HFF-Myc (cell line): ENCODE results near the gene ACVR1C.

Source experiments
- DNase-seq: peaks from one replicate; pipeline ENCODE4 v3.0.0-alpha.2; 2011; ENCODE audit warnings: low read depth; ENCODE audit errors: extremely low read depth
- H3K4me3 ChIP-seq: replicated peaks from 2 replicates; pipeline ENCODE4 v1.5.1; 2011; ENCODE audit warnings: low read depth, mild to moderate bottlenecking, control low read depth, low read length
- TF ChIP-seq, protein P1 (sequence below): IDR thresholded peaks from 2 replicates; pipeline ENCODE4 v1.5.1; 2012; ENCODE audit warnings: mild to moderate bottlenecking, low read depth, low read length, control low read depth; ENCODE audit errors: missing control alignments

The ACVR1C gene

DNA sequence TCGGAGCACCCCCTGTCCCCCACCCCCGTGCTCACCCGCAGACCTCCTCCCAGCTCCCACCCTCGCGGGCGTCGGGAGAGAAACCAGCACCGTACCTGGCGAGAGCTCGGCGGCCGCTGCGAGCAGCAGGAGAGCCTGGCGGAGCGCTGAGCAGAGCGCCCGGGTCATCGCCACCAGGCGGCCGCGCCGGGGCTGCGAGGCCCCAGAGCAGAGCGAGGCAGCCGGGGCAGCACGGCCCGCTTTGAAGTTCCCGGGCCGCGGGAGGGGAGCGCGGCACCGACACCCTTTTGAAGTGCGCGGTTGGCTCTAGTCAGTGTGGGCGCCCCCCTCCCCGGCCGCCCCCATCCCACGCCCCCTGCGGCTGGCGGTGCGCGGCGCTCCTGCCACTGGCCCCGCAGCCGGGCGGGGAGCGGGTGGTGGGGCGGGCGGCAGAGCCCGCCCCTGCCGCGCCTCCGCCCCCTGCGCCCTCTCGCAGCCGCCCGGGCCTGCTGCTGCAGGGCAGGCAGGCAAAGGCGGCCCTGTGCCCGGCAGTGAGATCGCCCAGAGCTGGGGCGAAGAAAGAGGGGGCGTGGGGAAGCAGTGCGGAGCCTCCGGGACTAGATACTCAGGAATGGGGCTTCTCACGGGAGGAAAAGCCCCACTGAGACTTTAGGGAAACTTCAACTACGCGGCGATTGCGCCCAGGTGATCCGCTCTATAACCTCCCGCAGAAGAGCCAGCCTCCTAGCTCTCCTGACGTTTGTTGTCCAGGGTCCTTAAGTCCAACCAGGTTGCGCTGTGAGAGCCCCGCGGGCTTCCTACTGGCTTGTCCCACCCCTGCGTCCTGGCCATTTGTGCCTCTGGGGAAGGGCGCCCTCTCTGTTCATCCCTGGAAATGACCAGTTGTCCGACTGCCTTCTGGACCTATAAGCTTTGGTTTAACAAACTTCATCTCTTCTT, at the start of gene ACVR1C:
ACVR1C (minus strand) TSS at position 388 of the 939 bp plus-strand sequence; CDS start at position 168, 220 bp downstream.
- TF ChIP-seq, protein P1, sequence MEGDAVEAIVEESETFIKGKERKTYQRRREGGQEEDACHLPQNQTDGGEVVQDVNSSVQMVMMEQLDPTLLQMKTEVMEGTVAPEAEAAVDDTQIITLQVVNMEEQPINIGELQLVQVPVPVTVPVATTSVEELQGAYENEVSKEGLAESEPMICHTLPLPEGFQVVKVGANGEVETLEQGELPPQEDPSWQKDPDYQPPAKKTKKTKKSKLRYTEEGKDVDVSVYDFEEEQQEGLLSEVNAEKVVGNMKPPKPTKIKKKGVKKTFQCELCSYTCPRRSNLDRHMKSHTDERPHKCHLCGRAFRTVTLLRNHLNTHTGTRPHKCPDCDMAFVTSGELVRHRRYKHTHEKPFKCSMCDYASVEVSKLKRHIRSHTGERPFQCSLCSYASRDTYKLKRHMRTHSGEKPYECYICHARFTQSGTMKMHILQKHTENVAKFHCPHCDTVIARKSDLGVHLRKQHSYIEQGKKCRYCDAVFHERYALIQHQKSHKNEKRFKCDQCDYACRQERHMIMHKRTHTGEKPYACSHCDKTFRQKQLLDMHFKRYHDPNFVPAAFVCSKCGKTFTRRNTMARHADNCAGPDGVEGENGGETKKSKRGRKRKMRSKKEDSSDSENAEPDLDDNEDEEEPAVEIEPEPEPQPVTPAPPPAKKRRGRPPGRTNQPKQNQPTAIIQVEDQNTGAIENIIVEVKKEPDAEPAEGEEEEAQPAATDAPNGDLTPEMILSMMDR: peak; percentile 61

DNA sequence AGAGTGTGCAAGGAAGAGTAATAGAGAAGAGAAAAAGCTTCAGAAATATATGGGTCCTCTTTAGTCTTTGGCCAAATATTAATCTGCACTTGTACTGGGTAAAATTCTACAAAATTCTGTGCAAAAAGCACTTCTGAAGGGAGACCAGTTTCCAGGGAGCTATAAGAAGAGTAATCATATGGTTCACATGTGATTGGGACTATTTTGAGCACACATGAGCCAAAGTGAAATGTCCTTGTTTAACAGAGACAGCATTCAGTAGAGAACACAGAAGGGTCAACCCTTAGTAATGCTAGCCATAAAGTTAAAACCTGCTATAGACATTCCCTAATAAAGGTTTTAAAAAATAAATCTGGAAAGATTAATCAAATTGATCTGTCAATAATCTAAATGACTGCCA, 49.3 kb upstream of the ACVR1C start:
- DNase-seq: no peak
- TF ChIP-seq, protein P1: no peak
- H3K4me3 ChIP-seq: no peak overlapping the region

More for the DNA sequence above, at the start of gene ACVR1C:
- DNase-seq: peak; percentile 7
- H3K4me3 ChIP-seq: peak within 1 kb of the TSS; percentile 37

DNA sequence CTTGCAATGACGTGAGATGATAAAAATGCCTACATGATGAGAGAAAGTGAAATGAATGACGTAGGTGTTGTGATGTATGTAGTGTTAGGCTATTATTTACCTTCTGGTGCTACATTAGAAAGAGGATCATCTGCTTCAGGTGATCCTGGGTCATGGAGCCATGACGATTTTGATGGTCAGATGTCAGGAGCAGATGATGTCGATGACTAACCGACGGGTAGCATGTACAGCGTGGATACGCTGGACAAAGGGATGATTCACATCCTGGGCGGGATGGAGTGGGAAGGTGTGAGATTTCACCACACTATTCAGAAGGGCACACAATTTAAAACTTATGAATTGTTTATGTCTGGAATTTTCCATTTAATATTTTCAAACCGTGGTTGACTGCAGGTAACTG, 43.5 kb upstream of the ACVR1C start:
- no peak overlapping the region for H3K4me3 ChIP-seq
- DNase-seq: no peak
- TF ChIP-seq, protein P1: no peak

DNA sequence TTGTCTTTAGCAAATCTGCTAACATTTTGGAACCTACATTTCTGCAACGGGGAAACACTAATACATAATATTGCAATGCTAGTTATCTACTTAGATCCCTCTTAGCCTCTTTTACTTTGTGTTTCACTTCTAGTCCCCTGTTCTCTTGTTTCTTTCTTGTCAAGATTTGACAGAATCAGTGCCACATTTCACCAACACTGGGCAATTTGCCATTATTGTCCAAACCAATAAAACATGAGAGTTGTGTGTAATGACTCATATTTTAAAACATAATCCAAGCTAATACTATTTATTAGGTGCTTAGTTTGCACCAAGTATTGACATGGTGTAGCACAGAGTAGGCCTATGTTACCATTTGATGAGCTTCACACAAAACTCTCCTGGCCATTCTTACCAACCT, 33.7 kb upstream of the ACVR1C start:
- DNase-seq: no peak
- TF ChIP-seq, protein P1: no peak
- H3K4me3 ChIP-seq: no peak overlapping the region

DNA sequence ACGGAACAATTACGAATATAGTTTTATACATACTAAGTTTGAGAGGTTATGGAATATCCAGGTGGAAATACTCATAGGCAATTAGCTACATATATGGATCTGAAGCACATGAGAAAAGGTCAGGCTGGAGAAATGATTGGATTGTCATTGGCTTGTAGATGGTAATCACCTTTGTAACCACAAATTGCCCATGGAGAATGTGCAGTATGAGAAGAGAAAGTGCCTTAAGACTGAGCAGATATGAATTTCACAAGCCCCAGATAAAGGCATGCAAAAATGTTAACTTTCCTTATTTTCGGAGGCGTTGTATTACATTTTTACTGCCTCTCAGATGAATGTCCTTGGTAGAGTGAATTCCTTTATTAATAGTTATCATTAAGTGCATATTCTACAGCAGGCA, 33.1 kb upstream of the ACVR1C start:
- H3K4me3 ChIP-seq: no peak overlapping the region
- TF ChIP-seq, protein P1: no peak

DNA sequence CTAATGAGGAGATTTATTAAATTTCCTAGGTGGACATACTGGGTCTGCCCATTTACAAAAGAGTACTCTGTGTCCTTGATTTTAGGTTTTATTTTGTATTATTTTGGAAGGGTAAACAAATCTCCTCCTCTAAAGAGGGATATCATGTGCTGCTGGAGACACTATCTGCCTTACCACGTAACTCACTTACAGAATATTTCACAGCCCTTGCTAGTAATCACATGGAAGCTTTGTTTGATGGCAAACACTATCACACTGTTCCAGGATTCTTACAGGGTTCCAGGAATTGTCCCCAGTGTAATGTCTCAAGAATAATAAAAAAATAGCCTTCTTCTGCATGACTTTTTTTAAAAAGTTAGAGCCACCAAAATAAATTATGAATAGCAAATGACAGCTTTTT, 29.2 kb upstream of the ACVR1C start:
- DNase-seq: no peak
- TF ChIP-seq, protein P1: no peak
- no peak overlapping the region for H3K4me3 ChIP-seq

More for the DNA sequence above, 33.1 kb upstream of the ACVR1C start:
- DNase-seq: no peak
